Natural killer cell treated with Interleukin-12 subunit alpha and Interleukin-12 subunit beta and Interleukin-15 and Interleukin-18, amount 100 ng/mL, for 72 hours (primary cell): Measurements from ENCODE around the gene THBD. TPM values are rescaled to one million over a fixed set of nuclear protein-coding genes. Genes with fewer than 3 reads are reported as not detected.
A peak's percentile ranks its signal among the peaks of the same experiment; 100 is the strongest.

Experiments
- ATAC-seq, 2 donors: fragments of 150-1000 bp; cut with Tn5 transposase in 1 of 2; sonication (Bioruptor Pico), chemical (Tn5 transposase) in 1 of 2; 2 replicates each; pipeline ENCODE4 v1.10.0; 2021
- DNase-seq: peaks from one replicate; pipeline ENCODE4 v3.0.0; 2022; ENCODE audit warnings: low spot score
- H3K27ac Mint-ChIP-seq, 2 donors: 1 replicate in 1 of 2; 2 replicates in 1 of 2; pipeline ENCODE4 v1.8.0; 2022; ENCODE audit warnings: mixed read lengths in 2 of 2, mild to moderate bottlenecking in 1 of 2, moderate library complexity in 1 of 2
- H3K27me3 Mint-ChIP-seq, 2 donors: 1 replicate in 1 of 2; 2 replicates in 1 of 2; pipeline ENCODE4 v1.8.0; 2022; ENCODE audit warnings: mixed read lengths in 2 of 2
- H3K36me3 Mint-ChIP-seq: one replicate; pipeline ENCODE4 v1.8.0; 2022; ENCODE audit warnings: mixed read lengths
- H3K4me1 Mint-ChIP-seq, 2 donors: 1 replicate in 1 of 2; 2 replicates in 1 of 2; pipeline ENCODE4 v1.8.0; 2022; ENCODE audit warnings: low read depth in 2 of 2, mixed read lengths in 2 of 2, mild to moderate bottlenecking in 1 of 2
- H3K4me3 Mint-ChIP-seq: one replicate; pipeline ENCODE4 v1.8.0; 2022; ENCODE audit warnings: mixed read lengths
- H3K9me3 Mint-ChIP-seq: 2 replicates; pipeline ENCODE4 v1.8.0; 2022; ENCODE audit warnings: mixed read lengths
- total RNA-seq, 2 donors: library from RNA; stranded (reverse); gene quantifications; one replicate each; pipeline ENCODE4 v1.2.3, GENCODE V29; 2022

Gene THBD
- total RNA-seq, 2 donors from 2014 or later: 0.12 to 0.33 TPM

GRCh38 chr20:23063168-23063567 lies 13.7 kb upstream of the THBD start:
- no peaks in the 10 kb centered on the region for H3K9me3 Mint-ChIP-seq
- peaks cover 0 to 2% of the 10 kb centered on the region in 2 donors for H3K4me1 Mint-ChIP-seq
- H3K27me3 Mint-ChIP-seq: peaks cover 0 to 4% of the 10 kb centered on the region in 2 donors
- H3K36me3 Mint-ChIP-seq: no peaks in the 10 kb centered on the region
- no peak for ATAC-seq
- H3K4me3 Mint-ChIP-seq: no peak overlapping the region
- H3K27ac Mint-ChIP-seq: no peak overlapping the region
- DNase-seq: no peak

GRCh38 chr20:23062632-23063031 lies 13.2 kb upstream of the THBD start:
- Mint-ChIP-seq H3K27ac (no peak overlapping the region), H3K4me1 (peaks cover 0 to 2% of the 10 kb centered on the region in 2 donors), H3K36me3 (no peaks in the 10 kb centered on the region), H3K27me3 (peaks cover 4% of the 10 kb centered on the region in 2 donors), H3K9me3 (no peaks in the 10 kb centered on the region), H3K4me3 (no peak overlapping the region)
- no peak for DNase-seq
- no peak for ATAC-seq

GRCh38 chr20:23061734-23062561 lies 12.5 kb upstream of the THBD start:
- DNase-seq: no peak
- H3K36me3 Mint-ChIP-seq: no peaks in the 10 kb centered on the region

GRCh38 chr20:23061262-23061661 lies 11.8 kb upstream of the THBD start:
- no peak for ATAC-seq
- no peak for DNase-seq
- no peak overlapping the region for H3K27ac Mint-ChIP-seq
- no peaks in the 10 kb centered on the region for H3K9me3 Mint-ChIP-seq
- H3K4me3 Mint-ChIP-seq: no peak overlapping the region
- H3K4me1 Mint-ChIP-seq: peaks cover 0 to 2% of the 10 kb centered on the region in 2 donors
- H3K36me3 Mint-ChIP-seq: no peaks in the 10 kb centered on the region
- H3K27me3 Mint-ChIP-seq: peaks cover 4 to 8% of the 10 kb centered on the region in 2 donors

More at GRCh38 chr20:23061734-23062561, 12.5 kb upstream of the THBD start:
- no peak overlapping the region for H3K4me3 Mint-ChIP-seq
- H3K4me1 Mint-ChIP-seq: peaks cover 0 to 2% of the 10 kb centered on the region in 2 donors
- H3K9me3 Mint-ChIP-seq: no peaks in the 10 kb centered on the region
- H3K27ac Mint-ChIP-seq: no peak overlapping the region
- H3K27me3 Mint-ChIP-seq: peaks cover 4 to 8% of the 10 kb centered on the region in 2 donors
- no peak for ATAC-seq

- Mint-ChIP-seq H3K9me3 (no peaks in the 10 kb centered on the region), H3K36me3 (no peaks in the 10 kb centered on the region), H3K27ac (no peak overlapping the region), H3K27me3 (peaks cover 4 to 8% of the 10 kb centered on the region in 2 donors), H3K4me3 (no peak overlapping the region), H3K4me1 (peaks cover 0 to 2% of the 10 kb centered on the region in 2 donors)
- DNase-seq (no peak), ATAC-seq (no peak)
Measured at GRCh38 chr20:23060629-23061028, 11.2 kb upstream of the THBD start.

- Mint-ChIP-seq H3K27ac (no peak overlapping the region), H3K36me3 (no peaks in the 10 kb centered on the region), H3K4me3 (no peak overlapping the region), H3K4me1 (peaks cover 0 to 2% of the 10 kb centered on the region in 2 donors), H3K27me3 (peaks cover 2 to 8% of the 10 kb centered on the region in 2 donors), H3K9me3 (no peaks in the 10 kb centered on the region)
- DNase-seq: no peak
- no peak for ATAC-seq
Measured at GRCh38 chr20:23059846-23060245, 10.4 kb upstream of the THBD start.

GRCh38 chr20:23059001-23059400 lies 9.5 kb upstream of the THBD start:
- DNase-seq (no peak), ATAC-seq (no peak)
- Mint-ChIP-seq H3K4me3 (no peak overlapping the region), H3K27ac (no peak overlapping the region), H3K9me3 (no peaks in the 10 kb centered on the region), H3K4me1 (no peaks in the 10 kb centered on the region), H3K36me3 (no peaks in the 10 kb centered on the region), H3K27me3 (peaks cover 0 to 8% of the 10 kb centered on the region in 2 donors)

GRCh38 chr20:23058240-23058639 lies 8.8 kb upstream of the THBD start:
- Mint-ChIP-seq H3K9me3 (no peaks in the 10 kb centered on the region), H3K27me3 (peaks cover 4 to 14% of the 10 kb centered on the region in 2 donors), H3K36me3 (no peaks in the 10 kb centered on the region), H3K4me3 (no peak overlapping the region), H3K4me1 (no peaks in the 10 kb centered on the region), H3K27ac (no peak overlapping the region)
- no peak for DNase-seq
- ATAC-seq: no peak

GRCh38 chr20:23052904-23053303 lies 3.4 kb upstream of the THBD start:
- H3K9me3 Mint-ChIP-seq: no peaks in the 10 kb centered on the region
- peaks cover 27 to 45% of the 10 kb centered on the region in 2 donors for H3K27me3 Mint-ChIP-seq
- H3K27ac Mint-ChIP-seq: no peak overlapping the region
- DNase-seq (no peak), ATAC-seq (no peak)
- no peaks in the 10 kb centered on the region for H3K36me3 Mint-ChIP-seq
- peaks cover 0 to 12% of the 10 kb centered on the region in 2 donors for H3K4me1 Mint-ChIP-seq
- H3K4me3 Mint-ChIP-seq: no peak overlapping the region

- DNase-seq: no peak
- peaks cover 0 to 16% of the 10 kb centered on the region in 2 donors for H3K4me1 Mint-ChIP-seq
- H3K27me3 Mint-ChIP-seq: peaks cover 39 to 51% of the 10 kb centered on the region in 2 donors
- ATAC-seq: no peak
- peak overlapping the region; percentile 42 for H3K4me3 Mint-ChIP-seq
- H3K36me3 Mint-ChIP-seq: peaks cover 6% of the 10 kb centered on the region
- H3K27ac Mint-ChIP-seq: no peak overlapping the region
- H3K9me3 Mint-ChIP-seq: no peaks in the 10 kb centered on the region
Measured at GRCh38 chr20:23050847-23051627, 1.6 kb upstream of the THBD start.

- peaks cover 6% of the 10 kb centered on the region for H3K36me3 Mint-ChIP-seq
- no peak overlapping the region for H3K27ac Mint-ChIP-seq
- DNase-seq (no peak), ATAC-seq (no peak)
- H3K9me3 Mint-ChIP-seq: no peaks in the 10 kb centered on the region
- H3K27me3 Mint-ChIP-seq: peaks cover 41 to 55% of the 10 kb centered on the region in 2 donors
- peak overlapping the region; percentile 66 for H3K4me3 Mint-ChIP-seq
- peaks cover 0 to 16% of the 10 kb centered on the region in 2 donors for H3K4me1 Mint-ChIP-seq
Measured at GRCh38 chr20:23050076-23050838, 785 bp upstream of the THBD start.

GRCh38 chr20:23048283-23049200 lies 930 bp downstream of the THBD start:
- Mint-ChIP-seq H3K4me1 (peaks cover 0 to 16% of the 10 kb centered on the region in 2 donors), H3K9me3 (no peaks in the 10 kb centered on the region), H3K36me3 (peaks cover 6% of the 10 kb centered on the region), H3K4me3 (peak overlapping the region; percentile 38), H3K27me3 (peaks cover 51 to 67% of the 10 kb centered on the region in 2 donors), H3K27ac (no peak overlapping the region)
- peak; percentile 66 to 79 for ATAC-seq
- no peak for DNase-seq
